GM18951 (cell line): ENCODE data around the gene USP37.
"Not testable (repeated sequence)": the region's sequence is repeated elsewhere in the genome, so short reads cannot be mapped to it uniquely, and the experiment has no call there.

ENCODE experiments used
- POLR2A ChIP-seq: IDR thresholded peaks from 4 replicates; pipeline ENCODE4 v1.6.1; 2011; ENCODE audit warnings: mild to moderate bottlenecking; ENCODE audit not compliant: insufficient read length, insufficient read depth; ENCODE audit errors: extremely low read depth
- in situ Hi-C: fragments of 300-500 bp; cut with MboI; formaldehyde crosslinking; loops from one replicate; pipeline ENCODE4 v1.12.0; 2022; ENCODE audit warnings: low sequenced_read_pairs, mixed read lengths, inconsistent platforms; ENCODE audit not compliant: unreplicated experiment

Gene USP37

DNA sequence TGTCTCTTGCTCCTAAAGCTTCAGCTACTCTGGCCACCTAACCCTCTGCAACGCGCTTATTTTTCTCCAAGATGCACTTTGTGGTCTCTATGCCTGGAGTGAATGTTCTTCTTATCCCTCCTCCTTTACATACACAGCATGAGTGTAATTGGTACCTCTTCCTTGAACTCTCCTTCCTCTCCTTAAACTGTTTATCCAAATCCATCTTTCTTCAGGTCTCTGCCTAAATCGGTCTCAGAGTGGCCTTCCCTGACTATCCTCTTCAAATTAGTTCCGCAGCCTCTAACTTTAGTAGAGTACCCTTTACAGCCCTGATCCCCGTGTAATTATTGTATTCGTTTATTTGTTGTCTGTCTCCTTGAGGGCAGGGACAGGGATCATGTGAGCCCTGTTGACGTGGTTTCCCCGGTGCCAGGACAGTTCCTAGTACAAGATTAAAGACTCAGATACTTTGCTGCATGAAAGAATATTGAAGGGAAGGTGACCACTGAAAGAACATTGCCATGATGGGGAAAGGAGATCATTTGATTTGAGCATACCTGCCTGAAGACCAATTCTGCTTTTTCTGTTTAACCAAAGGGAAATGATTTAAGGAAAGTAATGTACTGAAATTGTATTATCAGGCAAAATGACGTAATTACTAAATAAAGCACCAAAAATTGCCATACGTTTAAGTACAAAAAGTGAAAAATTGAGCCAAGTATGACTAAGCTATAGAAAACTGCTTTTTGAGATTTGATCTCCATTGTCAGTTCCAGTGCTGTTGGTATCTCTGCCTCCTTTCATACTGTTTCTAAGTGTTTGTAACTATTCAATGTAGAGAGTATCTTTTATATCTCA lies 1.7 kb upstream of the USP37 start:
- in situ Hi-C loops: no loop called here
- TF ChIP-seq POLR2A: no peak

DNA sequence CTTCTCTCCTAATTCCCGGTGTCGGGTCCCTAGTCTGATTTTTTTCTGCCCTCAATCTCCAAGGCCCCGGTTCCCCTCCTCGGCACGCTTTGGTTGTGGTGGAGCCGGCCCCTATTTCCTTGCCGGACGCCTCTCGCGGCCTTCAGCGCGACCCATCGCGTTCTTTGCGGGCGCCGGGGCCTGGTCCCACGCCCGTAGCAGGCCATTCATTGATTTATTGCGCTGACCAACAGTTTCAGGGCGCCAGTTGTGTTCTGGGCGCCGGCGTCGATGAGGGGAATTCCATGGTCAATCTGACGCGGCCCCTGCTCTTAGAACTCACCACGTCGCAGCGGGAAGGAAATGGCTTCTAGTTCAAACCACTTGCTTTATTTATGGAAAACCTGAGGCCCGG lies 884 bp upstream of the USP37 start:
- in situ Hi-C loops: no loop called here
- no peak for TF ChIP-seq POLR2A

DNA sequence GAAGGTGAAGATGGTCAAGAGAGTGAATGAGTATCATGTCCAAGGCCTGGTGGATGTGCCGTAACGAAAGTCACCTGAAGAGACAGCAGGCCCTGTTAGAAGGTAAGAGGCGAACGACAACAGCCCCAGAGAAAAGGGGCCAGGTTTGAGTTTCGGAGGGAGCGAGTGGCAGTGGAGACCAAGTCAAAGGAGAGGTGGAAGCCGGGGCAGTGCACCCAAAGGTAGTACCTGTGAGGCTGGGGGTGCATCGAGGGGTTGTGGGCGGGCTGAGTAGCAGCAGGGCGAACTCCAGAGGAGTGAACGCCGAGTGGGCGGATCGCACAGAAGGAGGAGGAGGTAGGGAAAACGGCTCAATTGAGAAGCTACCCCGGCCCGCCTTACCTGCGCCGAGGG lies 358 bp downstream of the USP37 start:
- in situ Hi-C loops: no loop called here
- TF ChIP-seq POLR2A: no peak

DNA sequence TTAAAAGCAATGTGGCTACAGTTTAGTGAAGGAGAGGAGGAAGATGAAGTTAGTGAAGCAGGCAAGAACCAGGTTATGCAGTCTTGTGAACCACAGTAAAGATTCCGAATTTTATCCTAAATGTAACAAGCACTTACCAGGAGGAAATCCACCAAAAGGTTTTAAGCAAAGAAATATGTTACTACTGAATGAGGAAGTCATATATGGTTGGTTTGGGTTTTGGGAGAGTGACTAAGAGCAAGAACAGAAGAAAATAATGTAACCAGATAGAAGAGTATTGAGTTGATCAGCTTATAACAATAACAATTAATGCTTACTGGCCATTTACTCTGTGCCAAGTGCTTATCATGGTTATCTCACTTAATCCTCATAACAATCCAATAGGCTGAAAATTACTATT lies 1.9 kb downstream of the USP37 start:
- in situ Hi-C loops: no loop called here

DNA sequence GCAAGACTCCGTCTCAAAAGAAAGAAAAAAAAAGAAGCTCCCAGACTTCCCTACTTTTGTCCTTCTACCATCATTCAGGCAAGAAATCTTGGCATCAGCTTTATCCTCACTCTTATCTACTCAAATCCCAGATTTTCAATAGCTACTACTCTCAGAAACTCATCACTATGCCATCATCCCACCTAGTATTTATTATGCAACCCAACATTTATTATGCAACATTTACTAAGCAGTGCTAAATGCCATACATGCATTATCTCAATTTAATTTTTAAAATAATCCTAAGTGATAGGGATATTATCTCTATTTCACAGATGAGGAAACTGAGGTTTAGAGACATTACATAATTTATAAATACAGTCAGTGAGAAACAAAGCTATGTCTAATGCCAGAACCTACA lies 4.1 kb downstream of the USP37 start:
- in situ Hi-C loops: no loop called here
- no peak for TF ChIP-seq POLR2A

More for the DNA sequence above, 1.9 kb downstream of the USP37 start:
- TF ChIP-seq POLR2A: no peak

DNA sequence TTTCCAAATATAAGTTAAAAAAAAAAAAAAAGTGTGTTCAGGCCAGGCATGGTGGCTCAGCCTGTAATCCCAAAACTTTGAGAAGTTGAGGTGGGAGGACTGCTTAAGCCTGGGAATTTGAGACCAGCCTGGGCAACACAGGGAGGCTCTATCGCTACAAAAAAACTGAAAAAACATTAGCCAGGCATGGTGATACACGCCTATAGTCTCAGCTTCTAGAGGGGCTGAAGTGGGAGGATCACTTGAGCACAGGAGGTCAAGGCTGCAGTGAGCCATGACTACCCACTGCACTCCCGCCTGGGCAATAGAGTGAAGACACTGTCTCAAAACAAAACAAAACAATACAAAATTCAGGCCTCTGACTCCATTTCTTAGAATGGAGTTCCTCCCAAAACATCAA lies 9.2 kb downstream of the USP37 start:
- in situ Hi-C loops: no loop called here
- TF ChIP-seq POLR2A: no peak

DNA sequence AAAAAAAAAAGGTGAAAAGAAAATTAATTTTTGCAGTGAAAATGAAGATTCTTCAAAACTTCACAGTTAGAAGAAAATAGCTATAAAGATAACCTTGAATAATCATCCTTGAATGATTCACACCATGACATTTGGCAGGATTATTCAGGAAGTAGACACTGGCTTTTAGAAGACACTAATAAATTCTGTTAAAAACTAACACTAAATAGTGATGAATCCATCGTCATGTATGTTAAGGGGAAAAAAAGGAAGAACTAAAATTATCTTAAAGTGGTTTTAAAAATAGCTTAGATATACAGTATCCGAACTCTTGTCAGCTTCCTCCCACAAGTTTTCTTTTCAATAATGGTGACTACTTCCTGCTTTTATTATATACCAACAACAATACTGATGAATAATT lies 10.2 kb downstream of the USP37 start:
- TF ChIP-seq POLR2A: no peak
- in situ Hi-C loops: no loop called here

- TF ChIP-seq POLR2A: no peak
- in situ Hi-C loops: no loop called here
Observed at GRCh38 chr2:218555527-218555926, 12.6 kb downstream of the USP37 start.

GRCh38 chr2:218554225-218554624 lies 13.9 kb downstream of the USP37 start:
- in situ Hi-C loops: not testable (repeated sequence)

DNA sequence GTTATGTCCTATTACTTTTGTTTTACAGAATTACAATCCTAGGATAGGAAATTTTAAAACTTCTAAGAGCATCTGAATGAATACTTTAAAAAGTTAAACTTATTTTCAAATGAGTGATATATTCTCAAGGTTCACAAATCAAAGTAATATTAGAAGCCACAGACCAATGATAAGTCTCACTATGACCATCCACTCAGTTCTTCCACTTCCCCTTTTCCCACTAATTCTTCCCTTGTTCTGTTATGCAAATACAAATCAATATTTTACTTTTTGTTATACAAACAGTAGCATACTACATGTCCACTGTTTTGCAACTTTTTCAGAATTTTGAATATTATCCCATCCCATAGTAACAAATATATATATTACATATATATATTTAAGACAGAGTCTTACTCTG lies 20.2 kb downstream of the USP37 start:
- TF ChIP-seq POLR2A: no peak
- in situ Hi-C loops: no loop called here

DNA sequence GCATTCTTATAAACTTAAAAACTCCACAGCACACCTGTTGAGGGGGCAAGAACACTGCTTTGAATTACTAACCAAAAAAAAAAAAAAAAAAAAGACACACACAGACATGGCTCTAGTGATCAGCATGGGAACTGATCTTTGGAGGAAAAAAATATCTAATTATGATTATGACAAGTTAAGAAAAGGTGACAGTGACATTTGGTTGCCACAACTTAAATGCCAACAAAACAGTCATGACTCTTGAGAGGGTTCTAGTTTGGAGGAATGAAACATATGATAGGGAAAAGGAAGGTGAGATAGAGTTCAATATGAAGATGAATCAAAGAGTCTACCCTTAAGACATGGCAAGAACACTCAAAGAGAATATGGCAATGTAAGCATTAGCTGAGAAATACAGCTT lies 20.6 kb downstream of the USP37 start:
- TF ChIP-seq POLR2A: no peak
- in situ Hi-C loops: no loop called here

DNA sequence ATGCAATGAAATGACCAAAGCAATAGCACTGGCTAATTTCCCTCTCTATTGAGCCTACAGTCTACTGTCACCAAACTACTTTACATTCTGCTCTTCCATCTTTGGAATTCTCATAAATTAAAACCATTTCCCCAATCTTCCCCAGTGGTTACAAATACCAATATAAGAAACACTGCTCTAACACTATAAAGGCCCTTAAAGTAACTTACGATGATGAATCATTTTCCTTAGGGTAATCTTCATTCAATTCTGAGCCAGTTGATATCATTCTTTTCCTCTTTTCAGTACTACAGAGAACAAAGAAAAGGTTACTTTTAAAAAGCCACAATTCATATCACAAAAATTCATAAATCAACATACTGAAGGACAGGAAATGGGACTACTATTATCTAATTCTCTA lies 22.1 kb downstream of the USP37 start:
- in situ Hi-C loops: no loop called here
- no peak for TF ChIP-seq POLR2A

DNA sequence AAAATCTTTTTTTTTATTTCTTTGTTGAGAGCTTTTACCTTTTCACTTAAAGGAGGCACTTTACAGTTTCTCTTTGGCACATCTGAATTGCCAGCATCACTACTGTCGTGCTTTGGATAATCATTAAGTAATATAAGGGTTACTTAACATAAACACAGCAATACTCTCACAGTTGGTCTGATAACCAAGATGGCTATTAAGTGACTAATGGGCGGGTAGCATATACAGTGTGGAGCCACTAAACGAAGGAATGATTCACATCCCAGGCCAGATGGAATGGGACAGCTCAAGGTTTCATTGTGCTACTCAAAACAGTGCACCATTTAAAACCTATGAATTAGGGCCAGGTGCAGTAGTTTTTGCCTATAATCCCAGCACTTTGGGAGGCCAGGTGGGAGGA lies 28.1 kb downstream of the USP37 start:
- in situ Hi-C loops: no loop called here
- TF ChIP-seq POLR2A: no peak

GRCh38 chr2:218536804-218537494 lies 31.2 kb downstream of the USP37 start:
- in situ Hi-C loops: no loop called here
- TF ChIP-seq POLR2A: no peak

DNA sequence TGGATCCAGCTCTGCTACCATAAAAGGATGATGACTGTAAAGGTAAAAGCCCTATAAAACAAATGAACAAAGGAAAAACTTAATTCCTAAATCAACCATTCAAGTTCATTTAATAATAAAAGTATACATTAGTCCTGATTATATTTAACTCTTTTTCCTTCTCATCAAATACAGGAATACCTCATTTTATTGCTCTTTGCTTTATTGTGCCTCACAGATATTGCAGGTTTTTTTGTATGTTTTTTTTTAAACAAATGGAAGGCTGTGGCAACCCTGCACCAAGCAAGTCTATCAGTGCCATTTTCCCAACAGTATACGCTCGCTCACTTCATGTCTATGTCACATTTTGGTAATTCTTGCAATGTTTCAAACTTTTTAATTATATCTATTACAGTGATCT lies 38.2 kb downstream of the USP37 start:
- in situ Hi-C loops: no loop called here
- TF ChIP-seq POLR2A: no peak

- in situ Hi-C loops: not testable (repeated sequence)
Observed at GRCh38 chr2:218528409-218528808, 39.7 kb downstream of the USP37 start.
